Measurements from ENCODE around the gene TIAM2. TPM values are rescaled to one million over a fixed set of nuclear protein-coding genes. Genes with fewer than 3 reads are reported as not detected.

TIAM2 gene
- total RNA-seq (10 to 100 TPM; 11.0 to 15.8 (median 13.6) TPM), polyA plus RNA-seq (1 to 10 TPM; 1.2 to 2.7 (median 1.6) TPM)

GRCh38 chr6:154995254-154996015, at the start of gene TIAM2:
Gene TIAM2 (plus strand): TSS chr6:154995315. CDS start chr6:155129224, 133,909 bp downstream.
- peaks cover 0 to 9% (median 8%) of the 10 kb centered on the region in 4 donors for H3K4me1 ChIP-seq
- 0% methylated on average over 102 of the region's 102 CpGs for WGBS, 2 donors
- TF ChIP-seq POLR2A (IDR thresholded peaks at IDR 0.05): no peak
- TF ChIP-seq, protein P1, sequence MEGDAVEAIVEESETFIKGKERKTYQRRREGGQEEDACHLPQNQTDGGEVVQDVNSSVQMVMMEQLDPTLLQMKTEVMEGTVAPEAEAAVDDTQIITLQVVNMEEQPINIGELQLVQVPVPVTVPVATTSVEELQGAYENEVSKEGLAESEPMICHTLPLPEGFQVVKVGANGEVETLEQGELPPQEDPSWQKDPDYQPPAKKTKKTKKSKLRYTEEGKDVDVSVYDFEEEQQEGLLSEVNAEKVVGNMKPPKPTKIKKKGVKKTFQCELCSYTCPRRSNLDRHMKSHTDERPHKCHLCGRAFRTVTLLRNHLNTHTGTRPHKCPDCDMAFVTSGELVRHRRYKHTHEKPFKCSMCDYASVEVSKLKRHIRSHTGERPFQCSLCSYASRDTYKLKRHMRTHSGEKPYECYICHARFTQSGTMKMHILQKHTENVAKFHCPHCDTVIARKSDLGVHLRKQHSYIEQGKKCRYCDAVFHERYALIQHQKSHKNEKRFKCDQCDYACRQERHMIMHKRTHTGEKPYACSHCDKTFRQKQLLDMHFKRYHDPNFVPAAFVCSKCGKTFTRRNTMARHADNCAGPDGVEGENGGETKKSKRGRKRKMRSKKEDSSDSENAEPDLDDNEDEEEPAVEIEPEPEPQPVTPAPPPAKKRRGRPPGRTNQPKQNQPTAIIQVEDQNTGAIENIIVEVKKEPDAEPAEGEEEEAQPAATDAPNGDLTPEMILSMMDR (IDR thresholded peaks at IDR 0.05): no peak
- no peak for TF ChIP-seq POLR2AphosphoS5 (IDR thresholded peaks at IDR 0.05)
- no peak for TF ChIP-seq EP300 (IDR thresholded peaks at IDR 0.05)
- peak within 1 kb of the TSS; percentile 42 to 65 (median 60) for H3K4me3 ChIP-seq
- DNase-seq: no peak
- no peaks in the 10 kb centered on the region for H3K36me3 ChIP-seq
- H3K9me3 ChIP-seq: no peaks in the 10 kb centered on the region
- peaks cover 0 to 20% (median 0%) of the 10 kb centered on the region in 3 donors for H3K27me3 ChIP-seq
- peak within 1 kb of the TSS in 2 of 4 donors; percentile 34 to 43 for H3K27ac ChIP-seq
- intact Hi-C loops (cut with DNase I): no loop called here

DNA sequence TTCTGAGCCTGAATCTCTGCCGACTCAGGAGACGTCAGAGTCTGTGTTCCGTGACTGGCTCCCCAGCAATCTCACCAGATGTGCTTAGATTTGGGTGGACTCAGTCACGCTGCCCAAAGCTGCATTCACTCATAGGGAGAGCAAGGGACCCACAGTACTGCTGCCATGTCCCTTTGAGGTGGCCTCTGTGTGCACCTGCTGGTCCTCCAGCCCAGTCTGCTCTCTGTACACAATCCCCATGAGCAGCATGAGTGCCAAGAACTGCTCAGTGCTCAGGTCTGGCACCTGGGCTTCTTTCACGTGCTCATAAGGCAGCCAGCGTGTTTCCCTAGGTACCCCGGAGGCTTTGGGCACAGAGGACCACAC, 44.2 kb upstream of the TIAM2 start:
- intact Hi-C loops (cut with DNase I): no loop called here
- Histone ChIP-seq H3K27me3 (no peaks in the 10 kb centered on the region), H3K27ac (no peak overlapping the region), H3K36me3 (peaks cover 0 to 18% (median 4%) of the 10 kb centered on the region in 4 donors), H3K9me3 (no peaks in the 10 kb centered on the region), H3K4me3 (no peak overlapping the region), H3K4me1 (no peaks in the 10 kb centered on the region)
- no peak for DNase-seq
- WGBS, 2 donors: 95 to 96% methylated on average over 7 of the region's 7 CpGs
- TF ChIP-seq POLR2AphosphoS5 (IDR thresholded peaks at IDR 0.05): no peak
- no peak for TF ChIP-seq POLR2A (IDR thresholded peaks at IDR 0.05)
- no peak for TF ChIP-seq EP300 (IDR thresholded peaks at IDR 0.05)
- TF ChIP-seq, protein P1 (IDR thresholded peaks at IDR 0.05): no peak

DNA sequence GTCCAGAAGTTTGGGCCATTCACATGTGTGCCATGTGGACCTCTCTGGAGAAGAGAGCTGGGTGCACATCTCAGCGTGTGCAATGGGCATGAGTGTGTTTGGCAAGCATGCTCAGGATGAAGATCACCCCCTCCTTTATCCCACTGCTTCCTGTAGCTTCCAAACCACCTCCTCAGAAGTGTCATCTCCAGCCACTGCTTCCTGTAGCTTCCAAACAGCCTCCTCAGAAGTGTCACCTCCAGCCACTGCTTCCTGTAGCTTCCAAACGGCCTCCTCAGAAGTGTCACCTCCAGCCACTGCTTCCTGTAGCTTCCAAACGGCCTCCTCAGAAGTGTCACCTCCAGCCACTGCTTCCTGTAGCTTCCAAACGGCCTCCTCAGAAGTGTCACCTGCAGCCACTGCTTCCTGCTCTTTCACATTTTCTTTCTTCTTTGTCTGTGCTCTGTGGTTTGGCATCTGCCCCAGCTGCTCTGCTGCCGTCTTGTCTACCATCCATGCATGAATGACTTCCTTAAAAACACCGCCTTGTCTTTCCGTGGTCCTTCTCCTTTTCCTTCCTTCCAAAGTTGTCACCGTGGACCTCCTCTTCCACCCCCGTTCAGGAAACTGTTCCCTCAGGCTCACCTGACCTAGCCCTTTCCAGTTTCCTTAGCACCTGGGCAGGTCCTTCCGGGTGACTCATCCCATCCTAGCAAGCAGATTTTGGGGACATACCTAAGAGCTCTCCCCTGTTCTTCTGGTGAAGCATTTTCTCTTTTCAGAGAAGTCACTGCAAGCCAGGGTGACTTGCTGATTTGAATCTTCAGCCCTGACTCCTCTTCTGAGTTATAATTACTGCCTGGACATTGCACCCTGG, 43.5 kb upstream of the TIAM2 start:
- WGBS, 2 donors: 44 to 74% methylated on average over 10 of the region's 10 CpGs
- no peak overlapping the region for H3K27ac ChIP-seq
- no peaks in the 10 kb centered on the region for H3K27me3 ChIP-seq
- H3K4me1 ChIP-seq: no peaks in the 10 kb centered on the region
- intact Hi-C loops (cut with DNase I): no loop called here
- TF ChIP-seq POLR2A (IDR thresholded peaks at IDR 0.05) (no peak), EP300 (IDR thresholded peaks at IDR 0.05) (no peak), POLR2AphosphoS5 (IDR thresholded peaks at IDR 0.05) (no peak)
- TF ChIP-seq, protein P1 (IDR thresholded peaks at IDR 0.05): no peak
- DNase-seq: no peak
- H3K9me3 ChIP-seq: no peaks in the 10 kb centered on the region
- H3K4me3 ChIP-seq: no peak overlapping the region
- peaks cover 0 to 18% (median 4%) of the 10 kb centered on the region in 4 donors for H3K36me3 ChIP-seq

- Histone ChIP-seq H3K36me3 (peaks cover 0 to 15% (median 4%) of the 10 kb centered on the region in 4 donors), H3K4me3 (no peak overlapping the region), H3K9me3 (no peaks in the 10 kb centered on the region), H3K27me3 (no peaks in the 10 kb centered on the region), H3K4me1 (no peaks in the 10 kb centered on the region), H3K27ac (no peak overlapping the region)
- WGBS, 2 donors: 91 to 97% methylated on average over 11 of the region's 11 CpGs
- intact Hi-C loops (cut with DNase I): no loop called here
- no peak for DNase-seq
- TF ChIP-seq, protein P1 (IDR thresholded peaks at IDR 0.05): no peak
- TF ChIP-seq POLR2AphosphoS5 (IDR thresholded peaks at IDR 0.05) (no peak), EP300 (IDR thresholded peaks at IDR 0.05) (no peak), POLR2A (IDR thresholded peaks at IDR 0.05) (no peak)
These were observed 41.5 kb upstream of the TIAM2 start for GRCh38 chr6:154953644-154954043.

All from sigmoid colon (tissue), 7 donors.